Mesodermal cell (in vitro differentiated cells): ENCODE measurements around the gene CAPSL.
A peak's percentile ranks its signal among the peaks of the same experiment; 100 is the strongest.
"Not testable (repeated sequence)": the region's sequence is repeated elsewhere in the genome, so short reads cannot be mapped to it uniquely, and the experiment has no call there.

ENCODE experiments used
- H3K27ac ChIP-seq: 2 replicates; pipeline ENCODE4 v1.7.0; 2013; ENCODE audit warnings: mild to moderate bottlenecking, low read depth, low read length, moderate library complexity; ENCODE audit not compliant: severe bottlenecking
- H3K36me3 ChIP-seq: 2 replicates; pipeline ENCODE4 v1.7.1; 2013; ENCODE audit warnings: mild to moderate bottlenecking, low read length, moderate library complexity; ENCODE audit not compliant: control insufficient read depth, insufficient read depth
- H3K4me1 ChIP-seq: one replicate; pipeline ENCODE4 v1.7.1; 2013; ENCODE audit warnings: mild to moderate bottlenecking, low read length; ENCODE audit not compliant: insufficient read depth, control insufficient read depth, poor library complexity, severe bottlenecking
- H3K4me3 ChIP-seq: 2 replicates; pipeline ENCODE4 v1.7.0; 2013; ENCODE audit warnings: low read length, control low read depth, mild to moderate bottlenecking; ENCODE audit not compliant: insufficient read depth, poor library complexity, severe bottlenecking; ENCODE audit errors: extremely low read depth
- H3K9me3 ChIP-seq: 2 replicates; pipeline ENCODE4 v1.7.1; 2013; ENCODE audit warnings: mild to moderate bottlenecking, low read length, moderate library complexity; ENCODE audit not compliant: control insufficient read depth
- WGBS, 2 experiments: methylation state at CpG; one replicate each; pipeline ENCODE4 v1.1.5; 2013; ENCODE audit warnings: missing lambda C conversion rate in 2 of 2; ENCODE audit not compliant: insufficient coverage in 2 of 2; 5-methylcytosine and 5-hydroxymethylcytosine counted together

CAPSL gene

GRCh38 chr5:35857606-35858205 lies 80.7 kb downstream of the CAPSL start:
- Histone ChIP-seq H3K27ac (no peak overlapping the region), H3K36me3 (no peaks in the 10 kb centered on the region), H3K9me3 (no peaks in the 10 kb centered on the region), H3K4me3 (no peak overlapping the region), H3K4me1 (peaks cover 19% of the 10 kb centered on the region)
- WGBS, 2 experiments = no CpG with 5 or more reads among the region's 2 CpGs

DNA sequence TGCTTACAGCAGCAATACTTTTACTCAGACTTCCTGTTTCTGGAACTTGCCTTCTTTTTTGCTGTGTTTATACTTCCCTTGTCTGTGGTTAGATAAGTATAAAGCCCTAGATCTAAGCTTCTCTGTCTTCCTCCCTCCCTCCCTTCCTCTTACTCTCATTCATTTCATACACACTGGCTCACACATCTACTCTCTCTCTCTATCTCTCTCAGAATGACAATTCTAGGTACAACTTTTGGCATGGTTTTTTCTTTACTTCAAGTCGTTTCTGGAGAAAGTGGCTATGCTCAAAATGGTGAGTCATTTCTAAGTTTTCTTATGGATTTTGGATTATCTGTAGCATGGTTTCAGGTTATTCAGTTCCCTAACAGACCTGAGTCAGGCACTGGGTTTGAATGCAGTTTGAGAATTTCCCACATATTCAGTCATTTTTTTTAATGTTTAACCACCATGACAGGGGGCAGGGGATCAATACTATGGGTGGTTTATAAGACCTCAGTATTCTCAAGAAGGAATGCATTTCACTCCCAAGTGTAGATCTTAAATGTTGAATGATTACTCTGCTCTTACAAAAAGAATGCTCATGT lies 81.6 kb downstream of the CAPSL start, which contains the start of gene IL7R:
Gene IL7R (plus strand): TSS at position 127 of the 587 bp plus-strand sequence. CDS start 87 bp downstream, at position 214.
- H3K4me3 ChIP-seq = no peak within 1 kb of the TSS
- H3K27ac ChIP-seq = peak within 1 kb of the TSS; percentile 48
- peaks cover 19% of the 10 kb centered on the region for H3K4me1 ChIP-seq
- H3K36me3 ChIP-seq = no peaks in the 10 kb centered on the region
- no CpG with 5 or more reads among the region's 1 CpG for WGBS, 2 experiments
- no peaks in the 10 kb centered on the region for H3K9me3 ChIP-seq

GRCh38 chr5:35856186-35856764 lies 82.1 kb downstream of the CAPSL start:
- 96 to 100% methylated on average over 4 of the region's 5 CpGs for WGBS, 2 experiments
- not testable (repeated sequence) for H3K9me3 ChIP-seq, H3K4me3 ChIP-seq, H3K36me3 ChIP-seq
- H3K4me1 ChIP-seq = peaks cover 19% of the 10 kb centered on the region
- peak overlapping the region; percentile 48 for H3K27ac ChIP-seq

DNA sequence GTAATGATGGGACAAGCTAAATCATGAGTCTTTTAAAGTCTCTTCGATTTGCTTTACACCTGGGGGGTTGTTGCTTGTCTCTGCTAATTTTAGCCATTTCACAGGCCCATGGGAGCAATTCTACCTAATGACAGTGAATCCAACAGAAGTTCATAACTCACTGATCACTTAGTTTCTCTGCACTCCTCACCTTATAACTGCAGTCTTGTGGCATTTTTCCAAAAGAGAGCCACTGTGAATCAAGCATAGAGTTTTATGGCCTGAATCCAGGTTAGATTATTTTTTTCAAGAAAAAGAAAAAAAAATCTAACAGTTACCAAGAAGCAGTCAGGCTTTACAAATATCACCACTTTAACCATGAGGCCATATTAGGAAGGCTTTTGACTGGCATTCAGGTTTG lies 83.2 kb downstream of the CAPSL start:
- Histone ChIP-seq H3K4me3 (no peak overlapping the region), H3K36me3 (no peaks in the 10 kb centered on the region), H3K9me3 (no peaks in the 10 kb centered on the region), H3K4me1 (peaks cover 19% of the 10 kb centered on the region), H3K27ac (no peak overlapping the region)
- WGBS, 2 experiments = 100% methylated on average over 1 of the region's 1 CpG; no CpG with 5 or more reads in 1 of the 2 experiments
